ENCODE data around the gene TRIM65. TPM values are rescaled to one million over a fixed set of nuclear protein-coding genes. Genes with fewer than 3 reads are reported as not detected.

Gene TRIM65
- total RNA-seq, 2 experiments from 2014 or later, result 9.9 to 11.7 TPM

DNA sequence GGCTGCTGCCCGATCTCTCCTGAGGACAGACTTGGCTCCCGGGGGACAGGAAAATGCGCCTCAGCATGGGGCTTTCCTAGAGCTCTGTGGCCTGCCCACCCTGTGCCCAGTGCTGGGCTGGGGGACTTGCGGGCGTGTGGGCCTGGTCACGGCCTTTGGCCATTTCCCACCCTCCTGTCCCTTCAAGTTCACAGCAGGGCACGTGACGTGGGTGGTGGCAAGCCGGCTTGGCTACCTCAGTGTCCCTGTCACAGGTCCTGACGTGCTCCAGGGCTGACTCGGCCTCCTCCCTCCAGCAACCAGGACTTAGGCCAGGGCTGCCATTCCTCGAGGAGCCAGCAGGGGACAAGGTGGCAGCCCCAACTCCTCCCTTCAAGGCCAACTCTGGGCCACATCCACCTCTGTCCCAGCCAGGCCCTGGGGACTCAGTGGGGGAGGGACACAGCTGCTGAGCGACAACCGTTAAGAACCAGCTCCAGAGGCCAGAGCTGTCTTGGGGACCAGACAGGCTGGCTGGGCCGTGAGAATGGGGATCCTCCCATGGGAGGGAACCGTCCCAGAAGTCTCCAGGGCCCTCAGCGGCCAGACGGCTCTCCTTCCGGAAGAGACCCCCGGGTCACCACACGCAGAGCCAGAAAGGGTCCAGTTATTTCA, 51.6 kb downstream of the TRIM65 start:
- ChIA-PET POLR2A (interaction anchor here (0.7 to 4.5 kb wide), 12 partner anchors 9 to 70 kb away, joined by 3 to 125 read pairs (median 12); partner anchors contain the start of genes UNK and WBP2), CTCF (interaction anchor here (0.9 to 2.1 kb wide), 4 partner anchors 10 to 92 kb away, joined by 3 to 8 read pairs (median 5); partner anchors contain the start of gene WBP2)
- DNase-seq, result peak in 13 of 14 experiments; percentile 40 to 84 (median 55)
- peaks cover 66% of the 10 kb centered on the region for H3K4me1 ChIP-seq (ENCODE audit: insufficient read depth, low read length)
- no peaks in the 10 kb centered on the region for H3K9me3 Mint-ChIP-seq
- no peaks in the 10 kb centered on the region for H3K27me3 Mint-ChIP-seq
- ATAC-seq (ENCODE audit: poor library complexity), result peak; percentile 54
- TF ChIP-seq CTCF (IDR thresholded peaks at IDR 0.05), result peak; percentile 55
- H3K27ac Mint-ChIP-seq, result peak overlapping the region; percentile 76
- no peaks in the 10 kb centered on the region for H3K27me3 ChIP-seq (ENCODE audit: control insufficient read depth in 1 of 2, insufficient read depth in 2 of 2, low read length in 2 of 2)
- intact Hi-C loops (cut with DNase I, micrococcal nuclease), result loop anchor here (1.0 to 5.0 kb wide), 2 partner anchors 10 to 68 kb away; partner anchors contain the start of gene WBP2 (in 1 of the 2)
- peaks cover 74% of the 10 kb centered on the region for H3K36me3 Mint-ChIP-seq (ENCODE audit: low read depth)
- H3K4me1 Mint-ChIP-seq (ENCODE audit: low read depth), result peaks cover 26% of the 10 kb centered on the region
- no peaks in the 10 kb centered on the region for H3K9me3 ChIP-seq (ENCODE audit: control insufficient read depth in 1 of 2, insufficient read depth in 1 of 2, low read length in 2 of 2)
- peaks cover 60% of the 10 kb centered on the region for H3K36me3 ChIP-seq (ENCODE audit: insufficient read depth, low read length)
- peak overlapping the region; percentile 81 for H3K4me3 ChIP-seq (ENCODE audit: low read length)
- H3K4me3 Mint-ChIP-seq, result peak overlapping the region; percentile 81
- H3K27ac ChIP-seq (ENCODE audit: low read depth in 1 of 2, low read length in 2 of 2), result peak overlapping the region; percentile 94 to 95

- peaks cover 26% of the 10 kb centered on the region for H3K4me1 Mint-ChIP-seq (ENCODE audit: low read depth)
- no peaks in the 10 kb centered on the region for H3K9me3 ChIP-seq (ENCODE audit: control insufficient read depth in 1 of 2, insufficient read depth in 1 of 2, low read length in 2 of 2)
- H3K9me3 Mint-ChIP-seq, result no peaks in the 10 kb centered on the region
- DNase-seq, result peak in 2 of 14 experiments; percentile 56 to 67
- no peaks in the 10 kb centered on the region for H3K27me3 Mint-ChIP-seq
- intact Hi-C loops (cut with DNase I, micrococcal nuclease), result loop anchor here (1.0 to 5.0 kb wide), 3 partner anchors 11 to 67 kb away; partner anchors contain the start of genes TRIM47 (in 1 of the 2) and WBP2 (in 1 of the 2)
- TF ChIP-seq CTCF (IDR thresholded peaks at IDR 0.05), result no peak
- peak overlapping the region; percentile 94 to 95 for H3K27ac ChIP-seq (ENCODE audit: low read depth in 1 of 2, low read length in 2 of 2)
- peaks cover 62% of the 10 kb centered on the region for H3K36me3 ChIP-seq (ENCODE audit: insufficient read depth, low read length)
- peak; percentile 5 for ATAC-seq (ENCODE audit: poor library complexity)
- no peaks in the 10 kb centered on the region for H3K27me3 ChIP-seq (ENCODE audit: control insufficient read depth in 1 of 2, insufficient read depth in 2 of 2, low read length in 2 of 2)
- H3K4me3 ChIP-seq (ENCODE audit: low read length), result peak overlapping the region; percentile 81
- peaks cover 69% of the 10 kb centered on the region for H3K4me1 ChIP-seq (ENCODE audit: insufficient read depth, low read length)
- POLR2A ChIA-PET, result interaction anchor here (0.7 to 4.5 kb wide), 11 partner anchors 10 to 80 kb away, joined by 3 to 125 read pairs (median 19); partner anchors contain the start of genes GALK1, UNK and WBP2
- H3K36me3 Mint-ChIP-seq (ENCODE audit: low read depth), result peaks cover 75% of the 10 kb centered on the region
- peak overlapping the region; percentile 96 for H3K4me3 Mint-ChIP-seq
- CTCF ChIA-PET, result interaction anchor here (0.9 to 2.1 kb wide), 3 partner anchors 11 to 91 kb away, joined by 3 to 8 read pairs (median 6); partner anchors contain the start of gene WBP2
- H3K27ac Mint-ChIP-seq, result peak overlapping the region; percentile 92
These were observed 52.2 kb downstream of the TRIM65 start for GRCh38 chr17:75844530-75845057.
